MCF 10A (cell line): ENCODE results near the gene PTPRN. TPM values are rescaled to one million over a fixed set of nuclear protein-coding genes. Genes with fewer than 3 reads are reported as not detected.
"Not testable (repeated sequence)": the region's sequence is repeated elsewhere in the genome, so short reads cannot be mapped to it uniquely, and the experiment has no call there.

Experiments
- BruUV-seq: library from RNA; stranded (reverse); fragments of 400-500 nt; replicated peaks from 2 replicates; lab custom pipeline; 2021; lab: Mats Ljungman, UMichigan
- CTCF ChIA-PET: fragments of 300-600 bp; sonication (Branson Sonifier 250); formaldehyde crosslinking; extraction: SDS; loops from one replicate; lab custom pipeline; 2021; ENCODE audit warnings: antibody characterized with exemption, inconsistent platforms; lab: Yijun Ruan, JAX
- POLR2A ChIA-PET: fragments of 300-600, 350-650 bp; sonication (Branson Sonifier 250); formaldehyde crosslinking; extraction: SDS; loops from one replicate; lab custom pipeline; 2020; ENCODE audit warnings: antibody characterized with exemption, inconsistent platforms; lab: Yijun Ruan, JAX
- DNase-seq: peaks from one replicate; pipeline ENCODE4 v3.0.0-alpha.2; 2018; ENCODE audit not compliant: unreplicated experiment
- H3K27ac Mint-ChIP-seq: one replicate; pipeline ENCODE4 v1.8.0; 2022; ENCODE audit warnings: mild to moderate bottlenecking, low read depth, mixed read lengths; ENCODE audit not compliant: unreplicated experiment
- H3K27me3 Mint-ChIP-seq: one replicate; pipeline ENCODE4 v1.8.0; 2022; ENCODE audit warnings: mixed read lengths; ENCODE audit not compliant: insufficient read depth, unreplicated experiment
- H3K36me3 Mint-ChIP-seq: one replicate; pipeline ENCODE4 v1.8.0; 2022; ENCODE audit warnings: mild to moderate bottlenecking, moderate library complexity, mixed read lengths; ENCODE audit not compliant: insufficient read depth, unreplicated experiment
- H3K4me1 Mint-ChIP-seq: one replicate; pipeline ENCODE4 v1.8.0; 2022; ENCODE audit warnings: mixed read lengths; ENCODE audit not compliant: insufficient read depth, unreplicated experiment
- H3K4me3 Mint-ChIP-seq: one replicate; pipeline ENCODE4 v1.8.0; 2022; ENCODE audit warnings: mild to moderate bottlenecking, moderate library complexity, mixed read lengths; ENCODE audit not compliant: unreplicated experiment
- H3K9me3 Mint-ChIP-seq: one replicate; pipeline ENCODE4 v1.8.0; 2022; ENCODE audit warnings: mixed read lengths; ENCODE audit not compliant: unreplicated experiment
- intact Hi-C: fragments of 100-400 bp; cut with micrococcal nuclease; formaldehyde crosslinking; loops from 2 replicates; pipeline ENCODE4 v1.14.1; 2022
- total RNA-seq: library from RNA; stranded (reverse); gene quantifications from 2 replicates; pipeline ENCODE4 v1.2.3, GENCODE V29; 2022
- TF ChIP-seq, protein P1 (sequence below): fragments of 200-600 bp; IDR thresholded peaks from one replicate; pipeline ENCODE4 v1.8.0; 2022; ENCODE audit warnings: antibody characterized with exemption, mild to moderate bottlenecking; ENCODE audit not compliant: unreplicated experiment

PTPRN gene
- total RNA-seq, 1 experiment from 2014 or later, result not detected

DNA sequence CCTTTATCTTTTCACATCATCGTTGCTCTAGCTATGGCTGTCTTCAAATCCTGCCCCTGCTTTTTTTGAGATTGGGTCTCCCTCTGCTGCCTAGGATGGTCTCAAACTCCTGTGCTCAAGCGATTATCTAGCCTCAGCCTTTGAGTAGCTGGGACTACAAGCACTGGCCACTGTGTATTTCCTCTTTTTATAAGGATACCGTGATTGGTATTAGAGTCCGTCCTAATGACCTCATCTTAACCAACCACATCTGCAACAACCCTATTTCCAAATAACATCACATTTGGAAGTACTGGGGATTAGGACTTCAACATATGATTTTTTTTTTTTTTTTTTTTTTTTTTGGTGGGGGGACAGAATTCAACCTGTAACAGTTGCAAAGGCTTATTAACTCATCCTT lies 14.2 kb upstream of the PTPRN start:
- POLR2A ChIA-PET, result no interaction called here
- no TSS peak for BruUV-seq
- Mint-ChIP-seq H3K4me1 (no peaks in the 10 kb centered on the region), H3K36me3 (no peaks in the 10 kb centered on the region), H3K4me3 (no peak overlapping the region), H3K27me3 (peaks cover 62% of the 10 kb centered on the region), H3K27ac (no peak overlapping the region), H3K9me3 (no peaks in the 10 kb centered on the region)
- TF ChIP-seq, protein P1, sequence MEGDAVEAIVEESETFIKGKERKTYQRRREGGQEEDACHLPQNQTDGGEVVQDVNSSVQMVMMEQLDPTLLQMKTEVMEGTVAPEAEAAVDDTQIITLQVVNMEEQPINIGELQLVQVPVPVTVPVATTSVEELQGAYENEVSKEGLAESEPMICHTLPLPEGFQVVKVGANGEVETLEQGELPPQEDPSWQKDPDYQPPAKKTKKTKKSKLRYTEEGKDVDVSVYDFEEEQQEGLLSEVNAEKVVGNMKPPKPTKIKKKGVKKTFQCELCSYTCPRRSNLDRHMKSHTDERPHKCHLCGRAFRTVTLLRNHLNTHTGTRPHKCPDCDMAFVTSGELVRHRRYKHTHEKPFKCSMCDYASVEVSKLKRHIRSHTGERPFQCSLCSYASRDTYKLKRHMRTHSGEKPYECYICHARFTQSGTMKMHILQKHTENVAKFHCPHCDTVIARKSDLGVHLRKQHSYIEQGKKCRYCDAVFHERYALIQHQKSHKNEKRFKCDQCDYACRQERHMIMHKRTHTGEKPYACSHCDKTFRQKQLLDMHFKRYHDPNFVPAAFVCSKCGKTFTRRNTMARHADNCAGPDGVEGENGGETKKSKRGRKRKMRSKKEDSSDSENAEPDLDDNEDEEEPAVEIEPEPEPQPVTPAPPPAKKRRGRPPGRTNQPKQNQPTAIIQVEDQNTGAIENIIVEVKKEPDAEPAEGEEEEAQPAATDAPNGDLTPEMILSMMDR, result no peak
- intact Hi-C loops, result no loop called here
- no peak for DNase-seq
- CTCF ChIA-PET, result interaction anchor here (0.6 to 1.3 kb wide), 4 partner anchors 9 to 106 kb away, joined by 3 to 5 read pairs (median 3); no protein-coding TSS in a partner anchor

DNA sequence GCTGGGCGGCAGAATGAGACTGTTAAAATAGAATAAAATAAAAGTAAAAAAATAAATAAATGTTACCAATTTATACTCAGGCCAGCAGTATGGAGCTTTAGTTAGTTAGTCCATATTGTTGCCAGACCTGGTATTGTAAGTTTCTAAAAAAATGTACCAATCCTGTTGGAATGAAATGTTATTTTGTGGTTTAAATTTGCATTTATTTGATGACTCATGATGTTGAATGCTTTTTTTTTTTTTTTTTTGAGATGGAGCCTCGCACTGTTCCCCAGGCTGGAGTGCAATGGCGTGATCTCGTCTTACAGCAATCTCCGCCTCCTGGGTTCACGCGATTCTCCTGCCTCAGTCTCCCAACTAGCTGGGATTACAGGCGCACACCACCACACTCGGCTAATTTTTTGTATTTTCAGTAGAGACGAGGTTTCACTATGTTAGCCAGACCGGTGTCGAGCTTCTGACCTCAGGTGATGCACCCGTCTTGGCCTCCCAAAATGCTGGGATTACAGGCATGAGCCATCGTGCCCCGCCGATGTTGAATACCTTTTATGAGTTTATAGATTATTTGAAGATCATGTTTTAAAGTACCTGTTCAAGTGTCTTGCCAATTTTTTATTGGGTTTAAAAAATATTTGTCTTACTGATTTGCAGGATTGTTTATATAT lies 5.7 kb upstream of the PTPRN start:
- H3K27ac Mint-ChIP-seq, result no peak overlapping the region
- intact Hi-C loops, result no loop called here
- no TSS peak for BruUV-seq
- ChIA-PET POLR2A (interaction anchor here (0.6 kb wide), 1 partner anchor 45 kb away, joined by 5 read pairs; no protein-coding TSS in a partner anchor), CTCF (interaction anchor here (0.6 to 2.7 kb wide), 3 partner anchors 20 to 267 kb away, joined by 3 to 9 read pairs (median 3); no protein-coding TSS in a partner anchor)
- peak; percentile 10 for DNase-seq
- H3K27me3 Mint-ChIP-seq, result peaks cover 15% of the 10 kb centered on the region
- no peak overlapping the region for H3K4me3 Mint-ChIP-seq
- TF ChIP-seq, protein P1, result no peak
- H3K36me3 Mint-ChIP-seq, result no peaks in the 10 kb centered on the region
- H3K4me1 Mint-ChIP-seq, result no peaks in the 10 kb centered on the region
- no peaks in the 10 kb centered on the region for H3K9me3 Mint-ChIP-seq

DNA sequence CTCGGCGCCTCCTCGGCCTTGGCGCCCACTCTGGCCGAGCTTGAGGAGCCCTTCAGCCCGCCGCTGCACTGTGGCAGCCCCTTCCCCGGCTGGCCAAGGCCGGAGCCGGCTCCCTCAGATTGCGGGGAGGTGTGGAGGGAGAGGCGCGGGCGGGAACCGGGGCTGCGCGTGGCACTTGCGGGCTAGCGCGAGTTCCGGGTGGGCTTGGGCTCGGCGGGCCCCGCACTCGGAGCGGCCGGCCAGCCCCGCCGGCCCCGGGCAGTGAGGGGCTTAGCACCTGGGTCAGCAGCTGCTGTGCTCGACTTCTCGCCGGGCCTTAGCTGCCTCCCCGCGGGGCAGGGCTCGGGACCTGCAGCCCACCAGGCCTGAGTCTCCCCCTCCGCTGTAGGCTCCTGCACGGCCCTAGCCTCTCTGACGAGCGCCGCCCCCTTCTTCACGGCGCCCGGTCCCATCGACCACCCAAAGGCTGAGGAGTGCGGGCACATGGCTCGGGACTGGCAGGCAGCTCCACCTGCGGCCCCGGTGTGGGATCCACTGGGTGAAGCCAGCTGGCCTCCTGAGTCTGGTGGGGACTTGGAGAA lies 3.6 kb upstream of the PTPRN start:
- BruUV-seq, H3K4me3 Mint-ChIP-seq, H3K4me1 Mint-ChIP-seq, intact Hi-C loops, H3K9me3 Mint-ChIP-seq, H3K36me3 Mint-ChIP-seq, H3K27ac Mint-ChIP-seq, POLR2A ChIA-PET, DNase-seq: not testable (repeated sequence)
- CTCF ChIA-PET, result interaction anchor here (2.7 to 3.3 kb wide), 2 partner anchors 14 to 18 kb away, joined by 9 to 15 read pairs; no protein-coding TSS in a partner anchor
- peaks cover 18% of the 10 kb centered on the region for H3K27me3 Mint-ChIP-seq

DNA sequence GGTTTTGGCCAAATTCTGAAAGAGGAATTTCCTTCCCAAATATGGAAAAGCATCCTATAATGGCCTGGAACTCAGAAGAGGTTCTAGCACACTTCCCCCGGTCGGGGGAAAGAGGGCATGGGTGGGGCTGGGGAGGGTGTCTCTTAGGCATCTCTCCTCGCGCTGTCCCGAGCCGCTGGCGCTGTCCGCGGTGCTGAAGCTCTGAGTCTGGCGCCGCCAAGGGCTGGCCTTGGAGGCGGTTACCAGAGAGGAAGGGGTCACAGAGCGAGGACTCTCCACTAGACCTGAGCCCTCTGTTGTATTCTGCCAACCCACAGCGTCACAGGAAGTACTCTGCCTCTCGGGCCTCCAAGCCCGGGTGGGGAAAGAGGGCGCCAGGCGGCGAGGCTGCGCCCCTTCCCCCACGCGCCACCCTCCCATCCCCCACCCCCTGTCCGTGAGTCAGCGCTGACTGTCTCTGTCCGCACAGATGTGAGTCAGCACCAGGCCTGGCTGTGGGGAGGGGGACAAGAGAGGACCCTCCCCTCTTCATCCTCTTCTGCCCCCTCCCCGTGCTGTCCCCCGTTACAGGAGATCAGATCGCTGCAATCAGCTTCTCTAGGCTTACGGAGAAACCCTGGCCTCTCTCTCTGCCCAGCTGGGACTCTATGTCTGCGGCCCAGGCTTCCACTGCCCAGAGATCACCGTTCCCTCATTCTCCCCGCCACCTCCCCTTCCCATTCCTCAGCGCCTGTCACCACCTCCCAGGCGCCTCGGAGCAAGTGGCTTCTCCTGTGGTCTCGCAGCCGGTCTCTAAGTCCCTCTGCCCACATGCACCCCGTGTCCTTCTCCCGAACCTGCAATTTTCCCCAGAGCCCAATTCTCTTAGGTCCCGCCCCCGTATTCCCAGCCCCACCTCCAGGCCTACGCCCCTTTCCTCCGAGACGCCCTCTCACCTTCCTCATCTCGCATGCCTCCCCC lies 779 bp downstream of the PTPRN start:
- Mint-ChIP-seq H3K4me1 (no peaks in the 10 kb centered on the region), H3K4me3 (no peak overlapping the region), H3K27ac (no peak overlapping the region), H3K27me3 (peaks cover 57% of the 10 kb centered on the region), H3K36me3 (peaks cover 6% of the 10 kb centered on the region), H3K9me3 (no peaks in the 10 kb centered on the region)
- BruUV-seq, result no TSS peak
- ChIA-PET CTCF (interaction anchor here (0.6 to 1.8 kb wide), 4 partner anchors 9 to 62 kb away, joined by 3 to 5 read pairs (median 4); no protein-coding TSS in a partner anchor), POLR2A (interaction anchor here (1.0 kb wide), 1 partner anchor 30 kb away, joined by 3 read pairs; no protein-coding TSS in a partner anchor)
- peak; percentile 76 for DNase-seq
- intact Hi-C loops, result no loop called here
- TF ChIP-seq, protein P1, result no peak
